DOHH2 (cell line): ENCODE results near the gene FAM32A.

ENCODE experiments used
- H3F3A ChIP-seq: fragments of 200-600 bp; sonication (generic), shearing (Covaris generic); 2 replicates; pipeline ENCODE4 v1.6.0; 2016; ENCODE audit warnings: antibody characterized with exemption, mild to moderate bottlenecking; ENCODE audit not compliant: control insufficient read depth, insufficient read depth
- H3K27ac ChIP-seq: fragments of 200-600 bp; sonication (generic); 2 replicates; pipeline ENCODE4 v1.5.1; 2014; ENCODE audit warnings: low read depth, mild to moderate bottlenecking, low read length, moderate library complexity
- H3K27me3 ChIP-seq: fragments of 200-600 bp; sonication (generic); 2 replicates; pipeline ENCODE4 v1.6.1; 2014; ENCODE audit warnings: mild to moderate bottlenecking, low read length, mixed read lengths; ENCODE audit not compliant: control insufficient read depth
- H3K36me3 ChIP-seq: fragments of 200-600 bp; sonication (generic); 2 replicates; pipeline ENCODE4 v1.6.1; 2014; ENCODE audit warnings: mild to moderate bottlenecking, low read length, moderate library complexity, mixed read lengths; ENCODE audit not compliant: control insufficient read depth
- H3K4me1 ChIP-seq: fragments of 200-600 bp; sonication (generic); 2 replicates; pipeline ENCODE4 v1.6.1; 2014; ENCODE audit warnings: mild to moderate bottlenecking, low read length, mixed read lengths; ENCODE audit not compliant: control insufficient read depth
- H3K4me2 ChIP-seq: fragments of 200-600 bp; sonication (generic); 2 replicates; pipeline ENCODE4 v1.6.0; 2014; ENCODE audit warnings: mild to moderate bottlenecking, low read length, moderate library complexity
- H3K4me3 ChIP-seq: fragments of 200-600 bp; sonication (generic); 2 replicates; pipeline ENCODE4 v1.5.1; 2014; ENCODE audit warnings: mild to moderate bottlenecking, low read length, mixed read lengths
- H3K79me2 ChIP-seq: fragments of 200-600 bp; sonication (generic); 2 replicates; pipeline ENCODE4 v1.6.1; 2014; ENCODE audit warnings: mild to moderate bottlenecking, low read length, mixed read lengths; ENCODE audit not compliant: control insufficient read depth
- H3K9me2 ChIP-seq: fragments of 200-600 bp; sonication (generic); replicated peaks from 2 replicates; pipeline ENCODE4 v1.6.1; 2014; ENCODE audit warnings: mild to moderate bottlenecking, low read length, mixed read lengths; ENCODE audit not compliant: control insufficient read depth
- H3K9me3 ChIP-seq: fragments of 200-600 bp; sonication (generic); 2 replicates; pipeline ENCODE4 v1.6.1; 2014; ENCODE audit warnings: antibody characterized with exemption, low read length, mixed read lengths; ENCODE audit not compliant: control insufficient read depth, insufficient read depth
- H4K20me1 ChIP-seq: fragments of 200-600 bp; sonication (generic); 2 replicates; pipeline ENCODE4 v1.6.0; 2014; ENCODE audit warnings: low read depth, mild to moderate bottlenecking, antibody characterized with exemption, low read length, moderate library complexity; ENCODE audit not compliant: control insufficient read depth, insufficient read depth
- EZH2phosphoT487 ChIP-seq: fragments of 200-600 bp; sonication (generic); IDR thresholded peaks from 2 replicates; pipeline ENCODE4 v1.6.1; 2017; ENCODE audit warnings: borderline replicate concordance, mild to moderate bottlenecking, antibody characterized with exemption, low read length, moderate library complexity, mixed read lengths
- TF ChIP-seq, protein P1 (sequence below): fragments of 200-600 bp; sonication (generic); IDR thresholded peaks from one replicate; pipeline ENCODE4 v1.5.1; 2014; ENCODE audit warnings: antibody characterized with exemption, mild to moderate bottlenecking, low read depth, low read length; ENCODE audit not compliant: poor library complexity, severe bottlenecking

The FAM32A gene

DNA sequence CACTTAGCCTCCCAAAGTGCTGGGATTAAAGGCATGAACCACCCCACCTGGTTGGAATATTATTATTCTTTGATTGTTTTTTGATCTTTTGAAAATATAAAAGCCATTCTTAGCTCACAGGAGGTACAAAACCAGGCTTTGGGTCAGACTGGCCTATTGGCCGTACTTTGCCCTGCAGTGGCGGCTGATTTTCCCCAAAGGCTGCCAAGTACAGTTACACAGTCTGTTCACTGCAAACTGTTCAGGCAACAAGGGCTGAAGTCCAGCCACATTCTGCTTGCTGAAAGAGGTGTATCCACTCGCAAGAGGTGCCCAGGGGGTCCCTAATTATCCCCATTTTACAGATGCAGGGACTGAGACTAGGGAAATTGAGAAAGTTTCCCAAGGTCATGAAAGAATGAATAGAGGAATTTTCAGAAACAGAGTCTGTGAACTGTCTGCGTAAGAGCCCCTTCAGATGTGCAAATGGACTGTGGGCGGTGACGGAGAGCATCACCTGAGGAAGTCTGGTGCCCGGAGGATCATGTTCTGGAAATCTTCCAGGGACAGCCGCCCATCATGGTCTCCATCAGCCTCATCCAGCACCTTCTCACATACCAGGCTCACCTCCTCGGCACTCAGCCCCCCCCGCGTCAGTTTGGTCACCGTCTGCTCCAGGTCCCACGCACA is 20.9 kb upstream of the FAM32A start:
- peaks cover 8% of the 10 kb centered on the region for H3K4me1 ChIP-seq
- no peaks in the 10 kb centered on the region for H3K79me2 ChIP-seq
- peaks cover 5% of the 10 kb centered on the region; the same call in 1 of the 2 replicates for H3K9me3 ChIP-seq
- no peak overlapping the region for H3K27ac ChIP-seq
- no peaks in the 10 kb centered on the region for H3K27me3 ChIP-seq
- H3K4me3 ChIP-seq = no peak overlapping the region
- H3K36me3 ChIP-seq = no peaks in the 10 kb centered on the region
- H4K20me1 ChIP-seq = no peaks in the 10 kb centered on the region
- no peaks in the 10 kb centered on the region for H3F3A ChIP-seq
- H3K4me2 ChIP-seq = no peak overlapping the region
- no peak for TF ChIP-seq EZH2phosphoT487
- TF ChIP-seq, protein P1, sequence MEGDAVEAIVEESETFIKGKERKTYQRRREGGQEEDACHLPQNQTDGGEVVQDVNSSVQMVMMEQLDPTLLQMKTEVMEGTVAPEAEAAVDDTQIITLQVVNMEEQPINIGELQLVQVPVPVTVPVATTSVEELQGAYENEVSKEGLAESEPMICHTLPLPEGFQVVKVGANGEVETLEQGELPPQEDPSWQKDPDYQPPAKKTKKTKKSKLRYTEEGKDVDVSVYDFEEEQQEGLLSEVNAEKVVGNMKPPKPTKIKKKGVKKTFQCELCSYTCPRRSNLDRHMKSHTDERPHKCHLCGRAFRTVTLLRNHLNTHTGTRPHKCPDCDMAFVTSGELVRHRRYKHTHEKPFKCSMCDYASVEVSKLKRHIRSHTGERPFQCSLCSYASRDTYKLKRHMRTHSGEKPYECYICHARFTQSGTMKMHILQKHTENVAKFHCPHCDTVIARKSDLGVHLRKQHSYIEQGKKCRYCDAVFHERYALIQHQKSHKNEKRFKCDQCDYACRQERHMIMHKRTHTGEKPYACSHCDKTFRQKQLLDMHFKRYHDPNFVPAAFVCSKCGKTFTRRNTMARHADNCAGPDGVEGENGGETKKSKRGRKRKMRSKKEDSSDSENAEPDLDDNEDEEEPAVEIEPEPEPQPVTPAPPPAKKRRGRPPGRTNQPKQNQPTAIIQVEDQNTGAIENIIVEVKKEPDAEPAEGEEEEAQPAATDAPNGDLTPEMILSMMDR = no peak
- H3K9me2 ChIP-seq = no peaks in the 10 kb centered on the region

DNA sequence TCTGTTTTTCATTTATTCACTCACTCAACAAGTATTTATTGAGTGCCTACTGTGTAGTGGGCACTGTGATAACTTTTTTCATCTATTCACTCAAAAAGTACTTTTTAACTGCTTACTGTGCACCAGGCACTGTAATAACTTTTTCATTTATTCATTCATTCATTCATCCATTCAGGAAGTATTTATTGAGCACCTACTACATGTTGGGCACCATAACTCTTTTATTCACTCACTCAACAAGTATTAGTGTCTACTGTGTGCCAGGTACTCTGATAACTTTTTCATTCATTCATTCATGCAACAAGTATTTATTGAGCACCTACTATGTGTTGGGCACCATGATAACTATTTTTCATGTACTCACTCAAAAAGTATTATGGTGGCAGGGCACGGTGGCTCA is 18.8 kb upstream of the FAM32A start:
- H3K9me2 ChIP-seq = no peaks in the 10 kb centered on the region
- no peak overlapping the region for H3K27ac ChIP-seq
- H3K79me2 ChIP-seq = no peaks in the 10 kb centered on the region
- no peak for TF ChIP-seq EZH2phosphoT487
- H3K4me2 ChIP-seq = no peak overlapping the region
- H3K4me1 ChIP-seq = peaks cover 8% of the 10 kb centered on the region
- H3K4me3 ChIP-seq = no peak overlapping the region
- no peaks in the 10 kb centered on the region for H3F3A ChIP-seq
- no peaks in the 10 kb centered on the region for H3K36me3 ChIP-seq
- H3K9me3 ChIP-seq = peaks cover 5% of the 10 kb centered on the region; the same call in 1 of the 2 replicates
- H4K20me1 ChIP-seq = no peaks in the 10 kb centered on the region
- H3K27me3 ChIP-seq = no peaks in the 10 kb centered on the region

DNA sequence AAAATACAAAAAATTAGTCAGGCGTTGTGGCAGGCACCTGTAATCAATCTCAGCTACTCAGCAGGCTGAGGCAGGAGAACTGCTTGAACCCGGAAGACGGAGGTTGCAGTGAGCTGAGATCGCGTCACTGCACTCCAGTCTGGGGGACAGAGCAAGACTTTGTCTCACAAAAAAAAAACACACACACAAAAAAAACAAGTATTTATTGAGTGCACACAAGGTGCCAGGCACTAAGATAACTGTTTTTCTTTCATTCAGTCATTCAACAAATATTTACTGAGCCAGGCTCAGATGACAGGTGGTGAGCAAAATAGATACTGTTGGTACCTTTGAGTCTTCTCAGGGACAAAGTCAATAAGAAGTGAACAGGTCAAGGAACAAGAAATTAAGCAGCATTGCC is 18.2 kb upstream of the FAM32A start:
- H4K20me1 ChIP-seq = no peaks in the 10 kb centered on the region
- no peak overlapping the region for H3K27ac ChIP-seq
- no peaks in the 10 kb centered on the region for H3K36me3 ChIP-seq
- H3K9me3 ChIP-seq = peaks cover 5% of the 10 kb centered on the region; the same call in 1 of the 2 replicates
- H3K4me2 ChIP-seq = no peak overlapping the region
- no peaks in the 10 kb centered on the region for H3F3A ChIP-seq
- H3K4me1 ChIP-seq = peaks cover 8% of the 10 kb centered on the region
- TF ChIP-seq EZH2phosphoT487 = no peak
- TF ChIP-seq, protein P1 = no peak
- no peak overlapping the region for H3K4me3 ChIP-seq
- H3K79me2 ChIP-seq = no peaks in the 10 kb centered on the region
- no peaks in the 10 kb centered on the region for H3K9me2 ChIP-seq
- no peaks in the 10 kb centered on the region for H3K27me3 ChIP-seq

DNA sequence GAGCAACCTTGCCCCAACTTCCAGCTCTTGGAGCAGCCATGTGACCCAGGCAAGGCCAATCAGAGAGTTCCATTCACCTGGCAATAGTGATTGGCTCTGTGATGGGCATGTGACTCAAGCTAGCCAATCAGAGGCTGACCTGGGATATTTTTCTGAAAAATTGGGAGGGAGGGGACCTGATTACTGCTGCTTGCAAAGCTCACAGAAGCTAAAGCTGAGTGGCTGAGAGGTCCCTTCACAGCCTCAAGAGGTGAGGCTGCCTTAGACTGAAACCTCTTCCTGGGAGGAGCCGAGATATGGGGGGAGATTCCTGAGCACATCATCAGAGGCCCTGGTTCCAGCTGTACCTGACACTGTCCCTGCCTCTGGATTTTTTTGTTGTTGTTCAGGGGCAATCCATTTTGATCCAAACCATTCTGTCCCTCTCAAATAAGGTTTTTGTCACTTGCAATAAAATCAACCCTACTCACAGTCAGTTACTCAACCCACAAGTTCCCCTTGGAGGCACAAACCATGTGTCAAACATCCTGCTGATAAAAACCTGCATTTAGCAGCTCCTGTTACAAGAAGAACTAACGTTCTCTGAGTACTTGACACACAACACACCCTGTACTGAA is 16.6 kb upstream of the FAM32A start:
- Histone ChIP-seq H3K4me1 (peaks cover 8% of the 10 kb centered on the region), H3K27ac (no peak overlapping the region), H4K20me1 (no peaks in the 10 kb centered on the region), H3K9me3 (peaks cover 5% of the 10 kb centered on the region; the same call in 1 of the 2 replicates), H3K4me2 (no peak overlapping the region), H3K27me3 (no peaks in the 10 kb centered on the region), H3K4me3 (no peak overlapping the region), H3K9me2 (no peaks in the 10 kb centered on the region), H3K36me3 (no peaks in the 10 kb centered on the region), H3K79me2 (no peaks in the 10 kb centered on the region), H3F3A (no peaks in the 10 kb centered on the region)
- TF ChIP-seq, protein P1 = no peak
- TF ChIP-seq EZH2phosphoT487 = no peak
